Measurements from ENCODE around the gene HS6ST2. TPM values are rescaled to one million over a fixed set of nuclear protein-coding genes. Genes with fewer than 3 reads are reported as not detected.

HS6ST2 gene
- total and polyA plus RNA-seq, 5 donors, result 0.09 to 1.1 (median 0.18) TPM; not detected in 1

GRCh38 chrX:132843363-132843762, 115.1 kb downstream of the HS6ST2 start:
- DNase-seq, result no peak
- H3K27ac ChIP-seq (ENCODE audit: low read length), result no peak overlapping the region
- H3K27me3 ChIP-seq (ENCODE audit: control insufficient read depth, insufficient read depth), result no peaks in the 10 kb centered on the region
- intact Hi-C loops (cut with DNase I), result no loop called here
- no peak for ATAC-seq
- WGBS, result 40% methylated on average over 5 of the region's 5 CpGs
- H3K4me3 ChIP-seq (ENCODE audit: low read length), result no peak overlapping the region
- H3K4me1 ChIP-seq (ENCODE audit: control insufficient read depth, insufficient read depth, low read length), result no peaks in the 10 kb centered on the region
- no peaks in the 10 kb centered on the region for H3K9me3 ChIP-seq (ENCODE audit: control insufficient read depth, low read length)

DNA sequence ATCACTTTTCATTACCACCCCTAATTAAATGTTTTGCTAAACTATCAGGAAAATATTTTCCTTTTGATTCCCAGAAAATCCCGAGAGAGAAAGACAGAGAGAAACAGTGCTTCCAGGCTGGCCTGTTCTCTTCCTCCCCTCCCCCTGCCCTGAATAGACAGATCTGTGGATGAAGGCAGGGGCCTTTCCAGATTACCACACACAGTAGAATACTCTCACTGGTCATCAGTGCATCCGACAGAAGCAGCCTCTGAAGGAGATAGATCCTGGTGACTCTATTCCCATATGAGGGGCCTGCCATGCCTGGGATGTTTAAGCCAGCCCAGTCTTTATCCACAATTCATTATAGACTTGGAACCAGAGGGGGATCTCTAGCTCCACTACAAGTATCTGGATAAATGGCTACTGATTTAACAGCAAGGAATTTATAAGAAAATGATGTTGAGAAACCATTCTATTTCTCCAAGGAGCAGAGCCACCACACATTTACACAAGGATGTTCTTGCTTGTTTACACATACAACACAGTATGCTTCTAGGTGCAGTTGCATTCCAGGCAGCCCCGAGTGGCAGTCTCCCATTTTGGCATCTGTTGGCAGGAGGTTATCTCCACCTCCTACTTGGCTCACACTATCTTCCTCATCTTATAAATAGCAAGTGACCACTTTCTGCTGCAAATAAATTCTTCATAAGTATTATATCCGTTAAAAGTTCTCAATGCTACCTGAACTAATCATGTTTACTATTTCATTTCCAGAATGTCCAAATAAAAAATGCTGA, 115.8 kb downstream of the HS6ST2 start:
- H3K4me3 ChIP-seq (ENCODE audit: low read length), result no peak overlapping the region
- ATAC-seq, result no peak
- H3K27ac ChIP-seq (ENCODE audit: low read length), result no peak overlapping the region
- 19% methylated on average over 4 of the region's 4 CpGs for WGBS
- intact Hi-C loops (cut with DNase I), result no loop called here
- no peaks in the 10 kb centered on the region for H3K9me3 ChIP-seq (ENCODE audit: control insufficient read depth, low read length)
- no peak for DNase-seq
- no peaks in the 10 kb centered on the region for H3K4me1 ChIP-seq (ENCODE audit: control insufficient read depth, insufficient read depth, low read length)
- H3K27me3 ChIP-seq (ENCODE audit: control insufficient read depth, insufficient read depth), result no peaks in the 10 kb centered on the region

DNA sequence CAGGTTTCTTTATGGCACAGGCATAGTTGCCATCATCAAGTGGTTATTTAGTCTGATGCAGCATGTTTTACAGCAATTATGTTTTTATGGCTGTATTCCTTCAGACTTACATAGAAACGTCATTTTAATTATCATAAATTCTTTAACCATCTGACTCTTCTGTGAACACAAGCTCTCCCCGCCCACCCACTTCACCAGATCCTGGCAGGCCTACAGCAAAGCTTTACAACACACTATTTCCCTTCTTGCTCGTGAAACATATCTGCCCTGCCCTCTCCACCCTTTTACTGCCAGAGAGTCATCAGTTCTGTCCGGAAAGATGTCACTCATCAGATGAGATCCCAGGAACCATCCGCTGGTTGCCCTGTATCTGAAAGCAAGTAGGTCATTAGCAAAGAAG, 120.5 kb downstream of the HS6ST2 start:
- no peaks in the 10 kb centered on the region for H3K9me3 ChIP-seq (ENCODE audit: control insufficient read depth, low read length)
- ATAC-seq, result no peak
- H3K4me3 ChIP-seq (ENCODE audit: low read length), result no peak overlapping the region
- H3K4me1 ChIP-seq (ENCODE audit: control insufficient read depth, insufficient read depth, low read length), result no peaks in the 10 kb centered on the region
- 37% methylated on average over 5 of the region's 5 CpGs for WGBS
- H3K27me3 ChIP-seq (ENCODE audit: control insufficient read depth, insufficient read depth), result no peaks in the 10 kb centered on the region
- intact Hi-C loops (cut with DNase I), result no loop called here
- no peak overlapping the region for H3K27ac ChIP-seq (ENCODE audit: low read length)
- no peak for DNase-seq

DNA sequence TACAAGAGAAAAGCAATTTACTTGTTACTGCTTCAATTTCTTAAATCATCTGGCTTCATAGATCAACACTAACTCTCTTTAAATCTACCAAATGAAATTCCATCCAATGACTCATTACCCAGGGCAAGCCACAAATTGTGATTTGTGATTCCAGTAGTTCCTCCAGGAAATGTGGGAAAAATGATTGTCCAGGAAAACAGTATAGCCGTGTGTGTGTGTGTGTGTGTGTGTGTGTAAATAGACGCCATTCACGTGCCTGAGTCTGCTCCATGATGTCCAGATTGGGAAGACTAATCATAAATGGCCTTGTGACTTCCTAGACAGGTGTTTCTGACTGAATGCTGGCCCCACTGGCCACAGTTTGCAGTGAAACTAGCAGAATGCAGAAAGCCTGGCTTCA, 121.3 kb downstream of the HS6ST2 start:
- Histone ChIP-seq H3K27me3 (ENCODE audit: control insufficient read depth, insufficient read depth) (no peaks in the 10 kb centered on the region), H3K9me3 (ENCODE audit: control insufficient read depth, low read length) (no peaks in the 10 kb centered on the region), H3K27ac (ENCODE audit: low read length) (no peak overlapping the region), H3K4me1 (ENCODE audit: control insufficient read depth, insufficient read depth, low read length) (no peaks in the 10 kb centered on the region), H3K4me3 (ENCODE audit: low read length) (no peak overlapping the region)
- DNase-seq (no peak), ATAC-seq (no peak)
- 53% methylated on average over 3 of the region's 3 CpGs for WGBS
- intact Hi-C loops (cut with DNase I), result no loop called here

GRCh38 chrX:132836471-132836870, 122.0 kb downstream of the HS6ST2 start:
- Histone ChIP-seq H3K4me1 (ENCODE audit: control insufficient read depth, insufficient read depth, low read length) (peaks cover 1% of the 10 kb centered on the region), H3K9me3 (ENCODE audit: control insufficient read depth, low read length) (no peaks in the 10 kb centered on the region), H3K27ac (ENCODE audit: low read length) (no peak overlapping the region), H3K27me3 (ENCODE audit: control insufficient read depth, insufficient read depth) (no peaks in the 10 kb centered on the region), H3K4me3 (ENCODE audit: low read length) (no peak overlapping the region)
- ATAC-seq (no peak), DNase-seq (no peak)
- intact Hi-C loops (cut with DNase I), result no loop called here

GRCh38 chrX:132834741-132835140, 123.7 kb downstream of the HS6ST2 start:
- H3K27ac ChIP-seq (ENCODE audit: low read length), result no peak overlapping the region
- H3K27me3 ChIP-seq (ENCODE audit: control insufficient read depth, insufficient read depth), result no peaks in the 10 kb centered on the region
- no peaks in the 10 kb centered on the region for H3K9me3 ChIP-seq (ENCODE audit: control insufficient read depth, low read length)
- ATAC-seq, result no peak
- intact Hi-C loops (cut with DNase I), result no loop called here
- 72% methylated on average over 1 of the region's 1 CpG for WGBS
- H3K4me3 ChIP-seq (ENCODE audit: low read length), result no peak overlapping the region
- peaks cover 1% of the 10 kb centered on the region for H3K4me1 ChIP-seq (ENCODE audit: control insufficient read depth, insufficient read depth, low read length)
- DNase-seq, result no peak

DNA sequence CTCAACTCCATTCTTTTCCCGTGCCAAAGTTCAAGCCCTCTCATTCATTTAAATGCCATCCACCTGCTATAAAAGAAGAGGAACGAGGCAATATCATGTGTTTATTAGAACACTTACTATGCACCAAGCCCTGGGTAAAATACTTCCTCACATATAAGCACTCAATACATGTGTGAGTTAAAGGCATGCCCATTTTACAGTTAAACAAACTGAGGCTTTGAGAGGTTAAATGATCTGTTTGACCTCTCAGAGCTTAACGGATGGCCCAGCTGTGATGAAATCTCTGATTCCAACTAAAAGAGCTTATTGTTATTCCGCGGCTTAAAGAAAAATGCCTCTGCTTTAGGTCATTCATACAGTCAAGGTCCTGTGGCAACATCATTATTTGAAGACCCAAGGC, 124.3 kb downstream of the HS6ST2 start:
- 84% methylated on average over 5 of the region's 5 CpGs for WGBS
- H3K27ac ChIP-seq (ENCODE audit: low read length), result no peak overlapping the region
- ATAC-seq, result no peak

DNA sequence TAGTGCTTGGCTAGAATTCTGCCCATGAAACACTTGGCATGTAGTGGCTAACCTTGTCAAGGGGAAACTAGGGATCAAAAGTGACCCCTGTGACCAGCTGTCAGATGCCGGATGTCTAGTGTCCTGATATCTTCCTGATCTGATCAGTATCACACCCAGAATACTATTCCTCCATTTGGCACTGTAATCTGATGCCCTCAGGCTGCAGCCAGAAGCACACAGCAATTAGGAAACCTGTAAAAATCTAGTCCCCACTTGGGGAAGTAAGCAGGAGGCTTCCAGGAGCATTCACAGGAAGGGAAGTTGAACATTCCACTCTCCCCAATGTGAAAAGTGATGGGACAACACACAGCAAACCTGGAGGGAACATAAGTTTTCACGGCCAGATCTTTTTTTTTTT, 125.1 kb downstream of the HS6ST2 start:
- DNase-seq (no peak), ATAC-seq (no peak)
- no peaks in the 10 kb centered on the region for H3K9me3 ChIP-seq (ENCODE audit: control insufficient read depth, low read length)
- intact Hi-C loops (cut with DNase I), result no loop called here
- H3K4me3 ChIP-seq (ENCODE audit: low read length), result no peak overlapping the region
- WGBS, result 54% methylated on average over 2 of the region's 2 CpGs
- peaks cover 1% of the 10 kb centered on the region for H3K4me1 ChIP-seq (ENCODE audit: control insufficient read depth, insufficient read depth, low read length)
- no peaks in the 10 kb centered on the region for H3K27me3 ChIP-seq (ENCODE audit: control insufficient read depth, insufficient read depth)
- H3K27ac ChIP-seq (ENCODE audit: low read length), result no peak overlapping the region

More for the DNA sequence above, 124.3 kb downstream of the HS6ST2 start:
- intact Hi-C loops (cut with DNase I), result no loop called here
- Histone ChIP-seq H3K27me3 (ENCODE audit: control insufficient read depth, insufficient read depth) (no peaks in the 10 kb centered on the region), H3K4me3 (ENCODE audit: low read length) (no peak overlapping the region), H3K4me1 (ENCODE audit: control insufficient read depth, insufficient read depth, low read length) (peaks cover 1% of the 10 kb centered on the region), H3K9me3 (ENCODE audit: control insufficient read depth, low read length) (no peaks in the 10 kb centered on the region)
- no peak for DNase-seq

- intact Hi-C loops (cut with DNase I), result no loop called here
Observed at GRCh38 chrX:132831336-132831973, 127.0 kb downstream of the HS6ST2 start.

DNA sequence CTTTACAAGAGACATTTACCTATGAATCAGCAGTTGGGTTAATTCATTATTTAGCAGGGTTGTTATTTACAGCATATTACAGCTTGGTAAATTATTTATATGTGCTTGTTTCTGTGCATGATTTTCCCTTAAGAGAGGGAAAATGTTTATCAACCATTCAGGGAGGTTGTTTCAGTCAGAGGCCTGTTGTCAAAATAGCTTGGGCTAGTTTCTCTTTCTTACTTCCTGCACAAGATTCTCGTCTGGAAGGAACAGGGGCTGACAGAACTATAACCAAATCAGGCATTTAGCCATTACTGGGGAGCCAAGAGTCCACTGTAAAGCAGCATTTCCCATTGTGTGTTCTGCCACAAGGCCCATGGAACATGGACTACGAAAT, 135.8 kb downstream of the HS6ST2 start:
- ATAC-seq (no peak), DNase-seq (no peak)
- H3K27me3 ChIP-seq (ENCODE audit: control insufficient read depth, insufficient read depth), result no peaks in the 10 kb centered on the region
- WGBS, result 51% methylated on average over 2 of the region's 2 CpGs
- intact Hi-C loops (cut with DNase I), result no loop called here
- H3K4me1 ChIP-seq (ENCODE audit: control insufficient read depth, insufficient read depth, low read length), result no peaks in the 10 kb centered on the region
- no peak overlapping the region for H3K27ac ChIP-seq (ENCODE audit: low read length)
- H3K9me3 ChIP-seq (ENCODE audit: control insufficient read depth, low read length), result no peaks in the 10 kb centered on the region
- no peak overlapping the region for H3K4me3 ChIP-seq (ENCODE audit: low read length)

More at GRCh38 chrX:132831336-132831973, 127.0 kb downstream of the HS6ST2 start:
- ATAC-seq (no peak), DNase-seq (no peak)
- no peak overlapping the region for H3K4me3 ChIP-seq (ENCODE audit: low read length)
- 52% methylated on average over 8 of the region's 8 CpGs for WGBS
- H3K4me1 ChIP-seq (ENCODE audit: control insufficient read depth, insufficient read depth, low read length), result peaks cover 1% of the 10 kb centered on the region
- no peaks in the 10 kb centered on the region for H3K27me3 ChIP-seq (ENCODE audit: control insufficient read depth, insufficient read depth)
- H3K27ac ChIP-seq (ENCODE audit: low read length), result no peak overlapping the region
- no peaks in the 10 kb centered on the region for H3K9me3 ChIP-seq (ENCODE audit: control insufficient read depth, low read length)

- ATAC-seq, result no peak
- Histone ChIP-seq H3K9me3 (ENCODE audit: control insufficient read depth, low read length) (no peaks in the 10 kb centered on the region), H3K27me3 (ENCODE audit: control insufficient read depth, insufficient read depth) (no peaks in the 10 kb centered on the region), H3K27ac (ENCODE audit: low read length) (no peak overlapping the region), H3K4me1 (ENCODE audit: control insufficient read depth, insufficient read depth, low read length) (no peaks in the 10 kb centered on the region), H3K4me3 (ENCODE audit: low read length) (no peak overlapping the region)
- intact Hi-C loops (cut with DNase I), result no loop called here
- WGBS, result 85% methylated on average over 3 of the region's 3 CpGs
- no peak for DNase-seq
Observed at GRCh38 chrX:132821974-132822633, 136.3 kb downstream of the HS6ST2 start.

Data from right cardiac atrium (tissue), 5 donors.